ENCODE measurements around the gene ZER1.

GRCh38 chr9:128716581-128717254 is 55.0 kb downstream of the ZER1 start:
- TF ChIP-seq POLR2AphosphoS5 (IDR thresholded peaks at IDR 0.05) (no peak), CTCF (IDR thresholded peaks at IDR 0.05) (no peak), POLR2A (IDR thresholded peaks at IDR 0.05) (no peak)

Data from breast epithelium (tissue), 3 donors.